ENCODE results near the gene PTPRN2. TPM values are rescaled to one million over a fixed set of nuclear protein-coding genes. Genes with fewer than 3 reads are reported as not detected.
A peak's percentile ranks its signal among the peaks of the same experiment; 100 is the strongest.
"Not testable (repeated sequence)": the region's sequence is repeated elsewhere in the genome, so short reads cannot be mapped to it uniquely, and the experiment has no call there.

Gene PTPRN2
- total RNA-seq, 2 donors from 2014 or later, result 0.35 to 0.61 TPM

DNA sequence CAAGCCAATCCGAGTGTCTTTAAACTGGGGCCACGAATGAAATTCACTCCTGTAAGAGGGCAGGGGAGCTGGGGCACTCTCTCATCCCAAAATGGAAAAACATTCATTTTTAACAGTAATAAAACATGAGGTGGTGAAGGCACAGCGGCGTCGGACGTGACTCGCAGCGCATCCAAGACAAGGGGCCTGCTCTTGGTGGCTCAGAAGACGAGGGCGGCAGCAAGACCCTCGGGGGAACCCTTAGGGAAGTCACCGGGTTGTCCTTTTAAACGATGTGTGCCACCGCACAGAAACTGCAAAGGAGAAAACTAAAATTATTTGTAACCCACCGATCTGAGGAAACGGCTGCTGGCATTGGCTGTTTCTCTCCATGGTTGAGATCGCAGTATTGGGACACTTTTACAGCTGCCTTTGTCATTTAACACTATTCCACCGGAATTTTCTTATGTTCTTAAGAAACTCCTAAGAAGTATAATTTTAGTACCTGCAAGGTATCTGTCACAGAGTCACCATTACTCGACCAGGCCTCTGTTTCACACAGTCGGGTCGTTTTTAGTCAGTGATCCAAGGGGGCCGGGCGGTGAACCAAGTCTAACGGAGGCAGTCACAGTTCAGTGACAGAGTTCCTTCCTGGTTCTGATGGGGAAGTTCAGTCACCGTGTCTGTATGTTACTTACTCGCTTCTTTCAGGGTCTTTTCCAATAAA, 159.3 kb downstream of the PTPRN2 start:
- no peaks in the 10 kb centered on the region for H3K36me3 Mint-ChIP-seq
- ATAC-seq (no peak), DNase-seq (ENCODE audit: low spot score in 2 of 2) (peak in 1 of 2 donors; percentile 16)
- no peaks in the 10 kb centered on the region for H3K9me3 Mint-ChIP-seq
- no peak overlapping the region for H3K27ac Mint-ChIP-seq

DNA sequence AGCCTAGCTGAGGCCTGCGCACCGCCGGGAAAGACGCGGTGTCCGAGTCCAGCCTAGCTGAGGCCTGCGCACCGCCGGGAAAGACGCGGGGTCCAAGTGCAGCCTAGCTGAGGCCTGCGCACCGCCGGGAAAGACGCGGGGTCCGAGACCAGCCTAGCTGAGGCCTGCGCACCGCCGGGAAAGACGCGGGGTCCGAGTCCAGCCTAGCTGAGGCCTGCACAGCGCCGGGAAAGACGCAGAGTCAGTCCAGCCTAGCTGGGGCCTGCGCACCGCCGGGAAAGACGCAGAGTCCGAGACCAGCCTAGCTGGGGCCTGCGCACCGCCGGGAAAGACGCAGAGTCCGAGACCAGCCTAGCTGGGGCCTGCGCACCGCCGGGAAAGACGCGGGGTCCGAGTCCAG, 161.9 kb downstream of the PTPRN2 start:
- not testable (repeated sequence) for H3K36me3 Mint-ChIP-seq; ATAC-seq; H3K27ac Mint-ChIP-seq; DNase-seq (ENCODE audit: low spot score in 2 of 2); H3K9me3 Mint-ChIP-seq

DNA sequence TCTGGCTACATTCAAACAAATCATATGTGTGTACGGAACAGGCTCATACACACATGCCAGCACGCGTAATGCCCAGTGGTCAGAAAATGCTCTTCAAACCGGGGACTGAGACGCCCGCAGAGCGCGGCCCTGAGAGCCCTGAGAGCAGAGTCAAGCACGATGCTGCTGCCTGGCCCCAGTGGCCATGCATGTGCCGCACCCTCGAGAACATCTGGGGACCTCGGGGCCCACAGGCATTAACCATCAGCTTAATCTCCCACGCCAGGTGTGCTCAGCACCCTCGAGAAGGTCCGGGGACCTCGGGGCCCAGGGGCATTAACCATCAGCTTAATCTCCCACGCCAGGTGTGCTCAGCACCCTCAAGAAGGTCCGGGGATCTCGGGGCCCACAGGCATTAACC, 163.1 kb downstream of the PTPRN2 start:
- no peaks in the 10 kb centered on the region for H3K36me3 Mint-ChIP-seq
- no peak overlapping the region for H3K27ac Mint-ChIP-seq
- ATAC-seq (no peak), DNase-seq (ENCODE audit: low spot score in 2 of 2) (peak in 1 of 2 donors; percentile 38)
- no peaks in the 10 kb centered on the region for H3K9me3 Mint-ChIP-seq

DNA sequence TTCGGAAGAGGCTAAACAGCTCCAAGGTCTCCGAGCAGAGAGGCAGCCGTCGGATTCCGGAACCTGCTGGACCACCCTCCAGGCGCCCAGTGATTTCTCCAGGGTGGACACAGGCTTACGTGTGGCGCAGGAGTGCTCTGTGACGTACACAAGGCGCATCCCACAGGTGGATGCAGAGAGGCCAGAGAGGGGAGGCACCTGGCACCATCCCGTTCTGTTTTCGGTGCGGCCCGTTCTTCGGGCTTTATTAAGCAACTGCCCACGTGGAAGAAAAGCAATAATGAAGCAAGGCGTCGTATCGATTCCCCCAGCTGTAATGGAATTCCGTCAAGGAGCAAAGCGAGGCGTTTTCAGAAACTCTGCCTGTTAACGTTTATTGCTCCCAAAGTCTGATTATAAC, 163.6 kb downstream of the PTPRN2 start:
- H3K36me3 Mint-ChIP-seq, result no peaks in the 10 kb centered on the region
- H3K9me3 Mint-ChIP-seq, result no peaks in the 10 kb centered on the region
- ATAC-seq, result no peak
- H3K27ac Mint-ChIP-seq, result no peak overlapping the region
- peak in 1 of 2 donors; percentile 3 for DNase-seq (ENCODE audit: low spot score in 2 of 2)

DNA sequence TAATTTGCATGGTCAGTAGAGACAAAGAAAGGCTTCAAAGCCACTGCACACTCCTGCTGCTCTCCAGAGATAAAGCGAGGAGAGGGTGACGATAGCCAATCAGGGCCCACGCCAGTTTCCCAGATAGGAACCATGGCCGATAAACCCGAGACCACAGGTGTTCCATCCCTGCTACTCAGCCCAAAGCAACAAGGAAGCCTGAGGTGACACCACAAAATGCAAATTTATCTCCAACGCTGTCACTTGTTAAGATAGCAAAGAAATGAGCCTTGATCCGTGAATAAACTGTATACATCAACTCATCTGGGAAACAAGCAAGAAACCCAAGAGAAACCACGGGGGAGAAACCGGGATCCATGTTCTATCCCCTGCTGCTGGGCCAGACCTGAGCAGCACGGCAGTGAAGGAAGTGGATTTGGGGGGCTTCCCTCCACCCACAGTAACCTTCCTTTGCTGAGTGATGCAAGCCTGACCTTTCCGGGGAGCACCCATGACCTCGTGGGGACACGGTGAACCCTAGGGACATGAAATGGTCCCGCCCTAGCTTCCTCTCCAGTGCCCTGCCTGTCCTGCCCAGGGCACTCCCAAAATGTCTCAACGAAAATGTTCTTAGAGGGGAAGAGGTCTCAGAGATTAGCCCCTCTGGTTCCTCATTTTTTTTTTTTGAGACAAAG, 164.6 kb downstream of the PTPRN2 start:
- Mint-ChIP-seq H3K36me3 (peaks cover 0 to 5% of the 10 kb centered on the region in 2 donors), H3K27ac (no peak overlapping the region), H3K9me3 (peaks cover 7% of the 10 kb centered on the region in 2 donors)
- no peak for ATAC-seq
- peak in 1 of 2 donors; percentile 16 for DNase-seq (ENCODE audit: low spot score in 2 of 2)

DNA sequence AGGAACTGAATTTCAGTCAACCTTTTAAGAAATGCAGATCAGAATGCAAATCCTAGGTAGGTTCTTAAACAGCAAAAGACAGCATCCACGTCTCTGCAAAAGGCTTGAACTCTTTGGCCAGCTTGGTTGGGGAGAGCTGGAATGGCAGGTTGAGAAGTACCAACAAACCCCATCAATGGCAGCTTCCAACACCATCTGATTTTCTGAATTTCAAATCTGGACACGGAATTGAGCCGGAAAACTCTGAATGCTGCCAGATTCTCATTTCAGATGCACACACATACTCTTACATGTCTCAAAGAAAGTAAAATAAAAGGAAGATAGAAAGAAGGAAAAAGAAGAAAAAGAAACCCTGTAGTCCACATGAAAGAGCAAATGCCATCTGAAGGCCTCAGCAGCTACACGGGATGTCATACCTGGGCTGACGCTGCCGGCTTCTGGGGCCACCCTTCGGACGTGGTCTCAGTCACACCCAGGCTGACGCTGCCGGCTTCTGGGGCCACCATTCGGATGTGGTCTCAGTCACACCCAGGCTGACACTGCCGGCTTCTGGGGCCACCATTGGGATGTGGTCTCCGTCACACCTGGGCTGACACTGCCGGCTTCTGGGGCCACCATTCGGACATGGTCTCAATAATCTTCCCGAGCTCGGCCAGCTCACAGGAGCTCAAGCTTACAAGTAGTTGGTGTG, 165.3 kb downstream of the PTPRN2 start:
- ATAC-seq (no peak), DNase-seq (ENCODE audit: low spot score in 2 of 2) (peak in 1 of 2 donors; percentile 43)
- Mint-ChIP-seq H3K27ac (no peak overlapping the region), H3K36me3 (peaks cover 0 to 8% of the 10 kb centered on the region in 2 donors), H3K9me3 (peaks cover 12% of the 10 kb centered on the region in 2 donors)

DNA sequence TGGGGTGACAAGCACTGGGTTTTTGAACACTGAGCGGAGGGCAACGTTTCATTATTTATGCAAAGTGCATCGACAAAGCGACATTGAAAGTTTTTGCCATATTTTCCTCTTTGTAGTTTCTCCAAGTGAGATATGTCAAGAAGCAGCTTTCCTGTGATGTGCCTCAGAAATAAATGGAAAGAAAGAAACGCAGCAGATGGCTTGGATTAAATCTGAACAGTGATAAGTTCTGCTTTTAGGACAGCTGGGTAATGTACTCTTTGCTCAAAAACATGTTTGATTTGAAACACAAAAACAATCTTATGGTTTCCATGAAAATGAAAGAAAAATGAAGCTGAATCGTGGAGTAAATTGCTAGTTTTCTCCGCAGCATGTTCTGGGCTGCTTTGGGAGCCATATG, 166.3 kb downstream of the PTPRN2 start:
- H3K9me3 Mint-ChIP-seq, result peaks cover 12 to 16% of the 10 kb centered on the region in 2 donors
- no peak overlapping the region for H3K27ac Mint-ChIP-seq
- H3K36me3 Mint-ChIP-seq, result peaks cover 0 to 8% of the 10 kb centered on the region in 2 donors
- no peak for ATAC-seq
- no peak for DNase-seq (ENCODE audit: low spot score in 2 of 2)

DNA sequence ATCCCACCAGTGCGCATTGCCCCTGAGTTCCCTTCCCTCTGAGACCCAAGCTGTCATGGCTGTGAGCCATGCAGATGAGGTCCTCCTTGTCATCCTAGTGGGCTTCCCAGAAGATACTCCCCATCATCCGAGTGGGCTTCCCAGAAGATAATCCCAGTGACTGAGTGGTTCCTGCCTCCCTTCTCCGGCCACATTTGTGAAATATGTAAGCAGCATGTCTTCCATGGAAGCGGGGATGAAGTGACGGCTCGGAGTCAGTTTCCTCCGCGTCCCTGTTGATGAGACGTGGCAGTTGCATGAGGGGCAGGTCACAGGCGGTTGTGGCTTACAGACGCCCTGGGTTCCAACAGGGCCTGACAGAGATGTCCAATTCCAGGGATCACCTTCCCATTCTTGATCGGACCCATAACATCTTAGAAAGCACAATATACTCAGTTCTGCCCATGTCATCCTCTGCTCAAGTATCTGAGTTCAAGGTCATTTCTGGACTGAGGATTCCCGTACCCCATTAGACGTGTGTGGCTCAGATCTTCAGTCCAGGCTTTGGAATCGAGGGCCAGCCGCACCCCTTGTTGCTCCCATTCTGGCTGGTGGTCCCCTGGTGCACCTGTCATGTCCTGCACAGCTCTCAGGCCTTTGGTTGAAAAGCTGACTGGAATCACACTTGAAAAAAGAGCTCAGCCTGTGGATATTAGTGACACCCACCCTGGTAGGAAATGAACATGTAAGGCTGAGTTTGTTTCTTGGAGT, 166.9 kb downstream of the PTPRN2 start:
- H3K9me3 Mint-ChIP-seq, result peaks cover 12 to 16% of the 10 kb centered on the region in 2 donors
- H3K27ac Mint-ChIP-seq, result no peak overlapping the region
- no peak for ATAC-seq
- peak in 1 of 2 donors; percentile 34 for DNase-seq (ENCODE audit: low spot score in 2 of 2)
- peaks cover 0 to 8% of the 10 kb centered on the region in 2 donors for H3K36me3 Mint-ChIP-seq

DNA sequence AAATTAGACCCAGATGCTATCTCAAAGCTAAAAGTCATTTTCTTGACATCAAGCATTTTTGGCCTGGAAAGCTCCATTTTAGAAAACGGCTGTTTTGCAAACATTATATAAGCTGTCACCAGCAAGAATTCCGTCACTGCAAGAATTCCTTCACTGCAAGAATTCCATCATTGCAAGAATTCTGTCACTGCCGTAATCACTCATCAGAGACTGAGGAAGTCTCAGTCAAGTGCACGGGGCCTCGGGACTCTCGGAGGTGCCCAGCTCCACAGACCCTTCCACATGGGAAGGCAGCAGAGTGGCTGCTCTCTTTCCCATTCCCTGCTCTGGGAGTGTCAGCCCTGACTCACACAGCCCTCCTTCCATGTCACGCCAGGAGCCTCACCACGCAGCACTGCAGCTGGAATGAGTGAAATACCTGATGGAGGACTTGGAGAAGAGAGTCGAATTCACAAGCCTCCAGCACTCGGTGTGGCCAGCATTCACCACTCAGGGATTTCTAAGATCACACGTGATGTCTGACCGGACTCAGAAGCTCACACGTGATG, 168.3 kb downstream of the PTPRN2 start:
- Mint-ChIP-seq H3K9me3 (peaks cover 12 to 16% of the 10 kb centered on the region in 2 donors), H3K36me3 (peaks cover 0 to 8% of the 10 kb centered on the region in 2 donors), H3K27ac (no peak overlapping the region)
- ATAC-seq (no peak), DNase-seq (ENCODE audit: low spot score in 2 of 2) (peak in 1 of 2 donors; percentile 13)

DNA sequence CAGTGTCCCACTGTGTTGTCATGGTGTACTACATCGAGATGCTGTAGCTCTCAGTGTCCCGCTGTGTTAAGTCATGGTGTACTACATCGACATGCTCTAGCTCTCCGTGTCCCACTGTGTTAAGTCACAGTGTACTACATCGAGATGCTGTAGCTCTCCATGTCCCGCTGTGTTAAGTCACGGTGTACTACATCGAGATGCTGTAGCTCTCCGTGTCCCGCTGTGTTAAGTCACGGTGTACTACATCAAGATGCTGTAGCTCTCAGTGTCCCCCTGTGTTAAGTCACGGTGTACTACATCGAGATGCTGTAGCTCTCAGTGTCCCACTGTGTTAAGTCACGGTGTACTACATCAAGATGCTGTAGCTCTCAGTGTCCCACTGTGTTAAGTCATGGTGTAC, 169.2 kb downstream of the PTPRN2 start:
- peak in 1 of 2 donors; percentile 1 for DNase-seq (ENCODE audit: low spot score in 2 of 2)
- ATAC-seq, H3K36me3 Mint-ChIP-seq, H3K27ac Mint-ChIP-seq: not testable (repeated sequence)
- peaks cover 12 to 16% of the 10 kb centered on the region in 2 donors for H3K9me3 Mint-ChIP-seq

DNA sequence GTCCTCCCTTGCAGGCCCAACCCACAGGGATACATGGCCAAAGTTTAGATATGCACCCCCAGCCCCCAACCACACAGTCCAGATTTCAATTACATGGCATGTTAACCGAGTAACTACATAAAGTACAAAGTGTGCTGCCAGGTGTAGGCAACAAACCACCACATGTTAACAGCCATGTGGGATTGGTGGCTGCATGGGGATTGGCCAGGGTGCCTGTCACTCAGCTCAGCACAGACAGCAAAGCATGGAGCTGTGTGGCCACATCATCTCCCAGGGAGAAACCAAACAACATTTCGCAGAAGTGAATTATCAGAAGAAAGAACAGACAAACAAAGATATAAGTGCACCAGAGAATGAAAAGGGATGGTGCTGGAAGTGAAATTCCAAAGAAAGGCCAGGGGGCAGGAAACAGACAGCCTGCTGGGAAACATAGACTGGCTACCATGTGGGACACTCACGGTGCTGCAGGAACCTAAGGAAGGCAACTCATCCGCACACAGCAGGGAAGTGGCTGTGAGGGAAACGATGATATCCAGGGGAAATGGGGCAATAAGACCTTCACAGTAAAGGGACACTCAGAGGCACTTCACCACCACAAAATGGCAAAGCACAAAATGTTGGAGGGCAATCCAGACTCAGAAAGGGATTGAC, 171.2 kb downstream of the PTPRN2 start:
- Mint-ChIP-seq H3K9me3 (peaks cover 12 to 16% of the 10 kb centered on the region in 2 donors), H3K27ac (no peak overlapping the region), H3K36me3 (peaks cover 0 to 8% of the 10 kb centered on the region in 2 donors)
- DNase-seq (ENCODE audit: low spot score in 2 of 2) (peak in 1 of 2 donors; percentile 34), ATAC-seq (no peak)

DNA sequence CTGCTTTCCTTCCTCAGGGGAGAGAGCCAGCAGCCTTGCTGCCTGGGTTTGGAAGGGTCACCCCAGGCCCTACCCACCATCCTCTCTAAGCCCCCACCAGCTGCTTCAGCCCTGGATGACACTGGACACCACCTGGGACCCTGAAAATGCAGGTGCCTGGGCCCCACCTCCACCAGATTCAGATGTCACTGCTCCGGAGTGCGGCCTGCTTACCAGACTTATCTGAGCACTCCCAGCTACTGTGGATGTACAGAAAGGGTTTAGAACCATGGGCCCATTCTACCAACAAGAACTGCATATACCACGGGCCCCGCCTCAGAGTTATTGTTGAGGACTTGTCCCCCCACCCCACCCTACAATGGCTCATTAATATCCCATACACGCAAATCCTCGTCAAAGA, 172.3 kb downstream of the PTPRN2 start:
- ATAC-seq (no peak), DNase-seq (ENCODE audit: low spot score in 2 of 2) (peak in 1 of 2 donors; percentile 21)
- H3K9me3 Mint-ChIP-seq, result peaks cover 12 to 16% of the 10 kb centered on the region in 2 donors
- H3K36me3 Mint-ChIP-seq, result peaks cover 0 to 8% of the 10 kb centered on the region in 2 donors
- no peak overlapping the region for H3K27ac Mint-ChIP-seq

DNA sequence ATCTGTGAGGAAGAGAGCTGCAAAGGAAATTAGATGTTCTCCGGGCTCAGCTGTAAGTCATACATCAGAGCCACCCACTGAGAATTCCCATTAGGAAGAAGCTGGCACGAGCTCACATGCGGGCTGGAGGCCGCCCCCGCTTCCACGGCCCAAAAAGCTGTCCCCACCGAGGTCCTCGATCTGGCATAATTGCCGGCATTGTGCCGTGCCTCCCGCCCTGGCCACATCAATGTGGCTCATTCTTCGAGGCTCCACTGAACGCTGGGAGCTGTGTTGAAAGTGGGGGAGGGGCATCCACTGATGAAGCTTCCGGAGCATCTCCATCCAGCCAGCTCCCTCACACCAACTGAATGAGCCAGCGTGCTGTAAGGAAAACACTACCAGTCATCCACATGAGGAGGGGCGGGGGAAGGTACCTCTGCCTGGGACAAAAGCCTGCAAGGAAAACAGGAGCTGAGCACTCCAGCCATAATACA, 173.1 kb downstream of the PTPRN2 start:
- DNase-seq (ENCODE audit: low spot score in 2 of 2) (peak in 1 of 2 donors; percentile 26), ATAC-seq (no peak)
- Mint-ChIP-seq H3K36me3 (peaks cover 0 to 8% of the 10 kb centered on the region in 2 donors), H3K9me3 (peaks cover 12 to 16% of the 10 kb centered on the region in 2 donors), H3K27ac (no peak overlapping the region)

DNA sequence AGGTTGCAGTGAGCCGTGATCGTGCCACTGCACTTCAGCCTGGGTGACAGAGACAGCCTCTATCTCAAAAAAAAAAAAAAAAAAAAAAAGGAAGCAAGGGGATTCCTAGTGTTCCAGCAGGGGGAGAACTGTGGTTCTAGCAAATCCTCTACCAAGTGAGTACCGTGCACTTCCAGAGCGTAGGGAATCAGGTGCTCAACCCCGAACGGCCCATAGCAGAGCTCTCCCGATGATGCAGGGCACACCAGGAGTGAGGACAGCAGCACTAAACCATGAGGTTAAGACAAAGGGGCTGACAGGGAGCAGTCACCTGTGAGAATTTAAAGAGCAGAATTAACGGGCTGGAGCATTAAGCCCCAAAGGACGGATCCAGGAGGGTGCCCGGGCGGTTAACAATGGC, 173.6 kb downstream of the PTPRN2 start:
- DNase-seq (ENCODE audit: low spot score in 2 of 2) (peak in 1 of 2 donors; percentile 3), ATAC-seq (no peak)
- H3K27ac Mint-ChIP-seq, result no peak overlapping the region
- H3K9me3 Mint-ChIP-seq, result peaks cover 12 to 16% of the 10 kb centered on the region in 2 donors
- peaks cover 0 to 8% of the 10 kb centered on the region in 2 donors for H3K36me3 Mint-ChIP-seq

DNA sequence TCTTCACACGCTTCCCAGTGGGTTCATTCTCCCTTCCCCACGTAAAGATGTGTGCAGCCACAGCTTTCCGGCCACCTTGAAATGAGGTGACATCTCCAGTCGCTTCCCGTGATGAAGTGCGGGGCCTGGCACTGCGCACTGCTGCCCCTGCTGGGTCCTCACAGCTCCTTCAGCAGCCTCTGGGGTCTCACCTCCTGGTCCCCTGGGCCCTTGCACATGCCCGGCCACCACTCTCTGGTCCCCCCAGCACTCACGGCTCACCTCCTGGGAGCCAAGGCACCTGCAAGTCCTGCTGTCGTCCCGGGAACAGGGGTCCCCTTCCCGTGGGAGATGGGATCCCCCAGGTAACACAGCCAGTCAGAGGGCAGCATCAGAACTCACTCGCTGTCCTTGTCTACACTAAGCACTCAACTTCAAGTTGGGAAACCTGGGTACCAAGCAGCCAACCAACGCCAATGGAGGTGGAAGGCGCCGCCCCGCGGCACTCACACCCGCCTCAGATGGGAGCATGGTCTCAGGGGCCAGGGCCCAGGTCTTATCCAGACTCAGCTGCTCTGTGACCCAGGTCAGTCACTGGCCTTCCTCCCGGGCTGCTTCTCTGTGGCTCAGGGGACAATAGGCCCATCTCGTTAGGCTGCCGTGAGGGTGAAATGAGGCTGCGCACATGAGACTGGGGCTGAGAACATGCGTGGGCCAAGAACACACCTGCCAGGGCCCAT, 176.2 kb downstream of the PTPRN2 start:
- Mint-ChIP-seq H3K9me3 (no peaks in the 10 kb centered on the region), H3K36me3 (no peaks in the 10 kb centered on the region), H3K27ac (no peak overlapping the region)
- ATAC-seq (no peak), DNase-seq (ENCODE audit: low spot score in 2 of 2) (peak in 1 of 2 donors; percentile 48)
